Left lung (tissue), 14 donors: ENCODE data around the gene ZSCAN1. TPM values are rescaled to one million over a fixed set of nuclear protein-coding genes. Genes with fewer than 3 reads are reported as not detected.
A peak's percentile ranks its signal among the peaks of the same experiment; 100 is the strongest.

ENCODE experiments used
- ATAC-seq: fragments of 200-7000 bp; cut with Tn5 transposase; one replicate; pipeline ENCODE4 v1.9.1; 2020; ENCODE audit warnings: moderate library complexity
- DNase-seq, 4 donors: peaks; one replicate each; pipeline ENCODE4 v3.0.0-alpha.2; 2013 to 2020
- H3K27ac ChIP-seq, 2 donors: fragments of 200-600 bp; sonication (generic) in 1 of 2; one replicate each; pipeline versions ENCODE4 v1.5.0 to v1.8.0; 2020 to 2021
- H3K27me3 ChIP-seq, 2 donors: fragments of 200-600 bp; sonication (generic) in 1 of 2; one replicate each; pipeline versions ENCODE4 v1.5.0 to v1.8.0; 2020 to 2021
- H3K36me3 ChIP-seq, 2 donors: fragments of 200-600 bp; sonication (generic) in 1 of 2; one replicate each; pipeline versions ENCODE4 v1.5.0 to v1.8.0; 2020 to 2021
- H3K4me1 ChIP-seq, 2 donors: fragments of 200-600 bp; one replicate each; pipeline ENCODE4 v1.8.0; 2021
- H3K4me3 ChIP-seq, 2 donors: fragments of 200-600 bp; sonication (generic) in 1 of 2; one replicate each; pipeline versions ENCODE4 v1.5.0 to v1.8.0; 2020 to 2021; ENCODE audit warnings: mild to moderate bottlenecking in 1 of 2
- H3K9me3 ChIP-seq, 2 donors: fragments of 200-600 bp; sonication (generic) in 1 of 2; one replicate each; pipeline versions ENCODE4 v1.5.0 to v1.8.0; 2020 to 2021
- intact Hi-C, 2 donors: fragments of 100-400 bp; cut with DNase I; formaldehyde crosslinking; loops; one replicate each; pipeline versions ENCODE4 v1.11.2 to v1.14.2; 2022
- long read RNA-seq, 12 donors: library from polyadenylated mRNA in 2 of 12; unstranded in 2 of 12; transcript quantifications; one replicate each; pipeline ENCODE4 v2.0.0 and lab custom pipeline, GENCODE V29; 2019 to 2026
- polyA plus RNA-seq, 6 donors: library from polyadenylated mRNA; unstranded; fragments of 120-200 nt; gene quantifications; one replicate each; pipeline ENCODE4 v1.2.1, GENCODE V29; 2013; ENCODE audit not compliant: insufficient read length in 6 of 6
- total RNA-seq, 2 donors: library from RNA; stranded (reverse); fragmentation: NEBNext Ultra II Directional; extraction: Animal tissue kit (Norgen Biotek cat#: 25700); gene quantifications; one replicate each; pipeline ENCODE4 v1.2.1, GENCODE V29; 2021
- TF ChIP-seq, protein P1 (sequence below), 2 donors: fragments of 200-600 bp; sonication (generic) in 1 of 2; IDR thresholded peaks; one replicate each; pipeline versions ENCODE4 v1.5.0 to v1.8.0; 2021; ENCODE audit warnings: antibody characterized with exemption in 2 of 2
- donor health status: DM: no; HTN: yes; CAD: no.
- donor health status: DM: no; HTN: no; CAD: no.

ZSCAN1 gene, protein sequence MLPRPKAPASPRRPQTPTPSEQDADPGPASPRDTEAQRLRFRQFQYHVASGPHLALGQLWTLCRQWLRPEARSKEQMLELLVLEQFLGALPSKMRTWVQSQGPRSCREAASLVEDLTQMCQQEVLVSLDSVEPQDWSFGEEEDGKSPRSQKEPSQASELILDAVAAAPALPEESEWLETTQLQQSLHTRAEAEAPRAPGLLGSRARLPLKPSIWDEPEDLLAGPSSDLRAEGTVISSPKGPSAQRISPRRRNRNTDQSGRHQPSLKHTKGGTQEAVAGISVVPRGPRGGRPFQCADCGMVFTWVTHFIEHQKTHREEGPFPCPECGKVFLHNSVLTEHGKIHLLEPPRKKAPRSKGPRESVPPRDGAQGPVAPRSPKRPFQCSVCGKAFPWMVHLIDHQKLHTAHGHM
- total RNA-seq = under 1 TPM in 1 of 2 donors, not detected in 1; 0.47 TPM
- 1 to 10 TPM; 1.4 to 3.4 (median 2.4) TPM for polyA plus RNA-seq
- long read RNA-seq, donor 1, partial matches to known transcripts = 0 of 2 reads
- long read RNA-seq, donor 1, other reads (novel, unspliced or antisense) = 0 of 2 reads
- long read RNA-seq, donor 2, partial matches to known transcripts = 0 of 1 reads
- long read RNA-seq, donor 2, other reads (novel, unspliced or antisense) = 0 of 1 reads
- long read RNA-seq, donor 3 = 0 reads
- long read RNA-seq, donor 4 = 0 reads
- long read RNA-seq, donor 5, partial matches to known transcripts = 5 of 8 reads
- long read RNA-seq, donor 5, other reads (novel, unspliced or antisense) = 0 of 8 reads
- long read RNA-seq, donor 6 = 0 reads
- long read RNA-seq, donor 7 = 0 reads
- long read RNA-seq, donor 8, partial matches to known transcripts = 0 of 2 reads
- long read RNA-seq, donor 8, other reads (novel, unspliced or antisense) = 0 of 2 reads
- long read RNA-seq, donor 9 = 0 reads
- long read RNA-seq, donor 10 = 0 reads
- long read RNA-seq, donor 11 = 0 reads
- long read RNA-seq, donor 12, partial matches to known transcripts = 0 of 1 reads
- long read RNA-seq, donor 12, other reads (novel, unspliced or antisense) = 0 of 1 reads

DNA sequence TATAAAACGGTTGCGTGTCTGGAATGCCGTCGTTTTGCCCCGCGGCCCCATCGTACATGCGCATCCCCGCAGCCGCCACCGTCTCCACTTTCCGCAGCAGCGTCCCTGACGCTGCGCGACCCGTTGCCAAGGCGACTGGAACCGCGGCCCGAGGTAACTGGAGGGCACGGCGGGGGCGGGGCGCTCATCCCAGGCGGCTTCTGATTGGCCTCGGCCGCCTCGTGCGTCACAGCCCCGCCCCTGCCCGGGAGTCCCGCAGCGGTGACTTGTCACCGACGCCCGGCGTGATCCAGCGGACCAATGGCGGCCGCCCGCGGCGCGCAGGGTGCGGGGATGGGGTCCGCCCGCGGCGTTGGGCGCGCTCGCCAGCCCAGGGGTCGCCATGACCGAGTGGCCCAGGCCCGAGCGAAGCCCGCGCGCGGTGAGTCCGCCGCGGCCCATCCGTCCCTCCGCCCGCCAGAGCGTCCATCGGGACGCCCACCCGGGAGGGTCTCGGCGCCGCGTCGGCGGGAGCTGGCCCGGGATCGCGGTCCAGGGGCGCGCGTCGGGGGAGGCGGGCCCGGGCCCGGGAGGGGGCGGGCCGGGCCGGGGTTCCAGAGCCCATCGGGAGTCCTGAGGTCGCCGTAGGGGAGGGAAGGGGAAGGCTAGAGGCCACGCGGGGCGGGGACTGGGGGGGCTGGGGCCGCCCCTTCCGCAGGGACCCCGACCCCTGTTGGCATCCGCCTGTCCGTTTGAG, at the start of gene ZSCAN1:
Gene ZSCAN1, plus strand, starts transcription at position 285 of the 736 bp plus-strand sequence. CDS start 3,812 bp downstream, outside the sequence.
- DNase-seq (peak; percentile 83 to 99 (median 90)), ATAC-seq (peak; percentile 95)
- Histone ChIP-seq H3K27me3 (peaks cover 0 to 63% of the 10 kb centered on the region in 2 donors), H3K4me1 (no peaks in the 10 kb centered on the region), H3K36me3 (no peaks in the 10 kb centered on the region), H3K27ac (no peak within 1 kb of the TSS), H3K4me3 (peak within 1 kb of the TSS; percentile 21 to 37), H3K9me3 (peaks cover 0 to 63% of the 10 kb centered on the region in 2 donors)
- TF ChIP-seq, protein P1, sequence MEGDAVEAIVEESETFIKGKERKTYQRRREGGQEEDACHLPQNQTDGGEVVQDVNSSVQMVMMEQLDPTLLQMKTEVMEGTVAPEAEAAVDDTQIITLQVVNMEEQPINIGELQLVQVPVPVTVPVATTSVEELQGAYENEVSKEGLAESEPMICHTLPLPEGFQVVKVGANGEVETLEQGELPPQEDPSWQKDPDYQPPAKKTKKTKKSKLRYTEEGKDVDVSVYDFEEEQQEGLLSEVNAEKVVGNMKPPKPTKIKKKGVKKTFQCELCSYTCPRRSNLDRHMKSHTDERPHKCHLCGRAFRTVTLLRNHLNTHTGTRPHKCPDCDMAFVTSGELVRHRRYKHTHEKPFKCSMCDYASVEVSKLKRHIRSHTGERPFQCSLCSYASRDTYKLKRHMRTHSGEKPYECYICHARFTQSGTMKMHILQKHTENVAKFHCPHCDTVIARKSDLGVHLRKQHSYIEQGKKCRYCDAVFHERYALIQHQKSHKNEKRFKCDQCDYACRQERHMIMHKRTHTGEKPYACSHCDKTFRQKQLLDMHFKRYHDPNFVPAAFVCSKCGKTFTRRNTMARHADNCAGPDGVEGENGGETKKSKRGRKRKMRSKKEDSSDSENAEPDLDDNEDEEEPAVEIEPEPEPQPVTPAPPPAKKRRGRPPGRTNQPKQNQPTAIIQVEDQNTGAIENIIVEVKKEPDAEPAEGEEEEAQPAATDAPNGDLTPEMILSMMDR (IDR thresholded peaks at IDR 0.05) = no peak
- intact Hi-C loops = no loop called here

DNA sequence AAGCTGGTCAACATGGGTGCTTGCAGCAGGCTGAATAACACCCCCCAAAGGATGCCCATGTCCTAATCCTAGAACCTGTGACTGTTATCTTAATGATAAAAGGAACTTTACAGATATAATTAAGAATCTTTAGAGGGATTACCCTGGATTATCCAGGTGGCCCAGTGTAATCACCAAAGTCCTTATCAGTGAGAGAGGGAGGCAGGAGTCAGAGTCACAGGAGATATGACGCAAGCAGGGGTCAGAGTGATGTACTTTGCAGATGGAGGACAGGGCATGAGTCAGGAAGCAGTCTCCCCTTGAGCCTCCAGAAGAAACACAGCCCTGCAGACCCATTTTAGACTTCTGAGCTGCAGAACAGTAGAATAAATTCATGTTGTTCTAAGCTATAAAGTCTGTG, 41.0 kb upstream of the ZSCAN1 start:
- Histone ChIP-seq H3K27me3 (no peaks in the 10 kb centered on the region), H3K4me1 (no peaks in the 10 kb centered on the region), H3K9me3 (peaks cover 15 to 96% of the 10 kb centered on the region in 2 donors), H3K27ac (no peak overlapping the region), H3K36me3 (peaks cover 0 to 94% of the 10 kb centered on the region in 2 donors), H3K4me3 (no peak overlapping the region)
- TF ChIP-seq, protein P1 (IDR thresholded peaks at IDR 0.05) = no peak
- DNase-seq (no peak), ATAC-seq (no peak)
- intact Hi-C loops = no loop called here

DNA sequence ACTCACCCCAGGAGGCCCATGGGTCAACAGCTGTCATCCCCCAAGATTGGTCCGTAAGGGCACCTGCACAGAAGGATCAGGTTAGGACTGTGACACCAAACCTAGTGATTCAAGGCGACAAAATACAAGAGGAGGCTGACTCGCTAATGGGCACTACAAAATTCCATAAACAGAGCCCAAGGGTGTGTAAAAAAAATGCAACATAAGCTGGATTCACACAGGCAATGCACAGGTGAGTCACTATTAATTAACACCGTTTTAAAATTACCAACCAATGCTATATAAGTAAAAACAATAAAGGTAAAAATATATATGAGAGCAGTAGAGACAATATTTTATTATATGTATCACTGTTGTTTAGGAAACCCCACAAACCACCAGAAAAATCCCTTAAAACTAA, 33.1 kb upstream of the ZSCAN1 start:
- peaks cover 0 to 31% of the 10 kb centered on the region in 2 donors for H3K4me1 ChIP-seq
- intact Hi-C loops = no loop called here
- H3K36me3 ChIP-seq = peaks cover 0 to 67% of the 10 kb centered on the region in 2 donors
- no peaks in the 10 kb centered on the region for H3K27me3 ChIP-seq
- no peak overlapping the region for H3K27ac ChIP-seq
- TF ChIP-seq, protein P1 (IDR thresholded peaks at IDR 0.05) = no peak
- no peak overlapping the region for H3K4me3 ChIP-seq
- H3K9me3 ChIP-seq = peaks cover 0 to 76% of the 10 kb centered on the region in 2 donors
- no peak for ATAC-seq
- no peak for DNase-seq

DNA sequence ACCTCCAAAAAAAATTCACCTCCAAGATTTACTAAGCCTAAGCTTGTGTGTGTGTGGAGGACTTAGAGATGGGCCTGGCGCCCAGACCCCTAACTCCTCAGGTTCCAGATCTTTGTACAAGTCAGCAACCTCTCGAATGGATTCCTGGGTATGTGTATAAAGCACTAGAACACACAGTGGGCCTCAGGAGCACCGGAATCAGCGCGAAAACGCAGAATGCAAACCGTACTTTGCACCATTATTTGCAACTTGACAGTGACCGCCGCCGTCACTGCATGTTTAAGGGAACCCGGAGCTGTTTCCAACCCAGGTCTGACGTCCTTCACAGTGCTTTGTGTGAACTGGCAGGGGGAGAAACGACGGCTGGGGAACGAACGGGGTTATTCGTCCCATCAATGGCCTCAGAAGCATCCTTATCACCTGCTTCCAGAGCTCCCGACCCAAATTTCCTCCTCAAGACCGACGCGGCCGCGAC, 31.9 kb upstream of the ZSCAN1 start:
- ATAC-seq (peak; percentile 28), DNase-seq (peak in 1 of 4 donors; percentile 36)
- H3K27me3 ChIP-seq = no peaks in the 10 kb centered on the region
- H3K36me3 ChIP-seq = peaks cover 0 to 67% of the 10 kb centered on the region in 2 donors
- H3K4me3 ChIP-seq = peak overlapping the region; percentile 67 to 89
- intact Hi-C loops = no loop called here
- H3K27ac ChIP-seq = peak overlapping the region; percentile 86 to 91
- peaks cover 0 to 75% of the 10 kb centered on the region in 2 donors for H3K9me3 ChIP-seq
- TF ChIP-seq, protein P1 (IDR thresholded peaks at IDR 0.05) = no peak
- peaks cover 0 to 31% of the 10 kb centered on the region in 2 donors for H3K4me1 ChIP-seq
